ENCODE measurements around the gene STK33.

The STK33 gene

GRCh38 chr11:8601376-8602133, 7.5 kb upstream of the STK33 start:
- no peak for DNase-seq

GRCh38 chr11:8598506-8598905, 4.5 kb upstream of the STK33 start:
- DNase-seq, result no peak

GRCh38 chr11:8597182-8597581, 3.2 kb upstream of the STK33 start:
- DNase-seq, result peak in 1 of 2 experiments; percentile 30

GRCh38 chr11:8596504-8597046, 2.5 kb upstream of the STK33 start:
- DNase-seq, result no peak

- no peak for DNase-seq
These were observed 573 bp downstream of the STK33 start for GRCh38 chr11:8593455-8593854.

- no peak for DNase-seq
These were observed 6.1 kb downstream of the STK33 start for GRCh38 chr11:8587915-8588314.

- no peak for DNase-seq
These were observed 7.2 kb downstream of the STK33 start for GRCh38 chr11:8586805-8587204.

GRCh38 chr11:8586184-8586583, 7.8 kb downstream of the STK33 start:
- no peak for DNase-seq

- peak in 1 of 2 experiments; percentile 14 for DNase-seq
These were observed 9.5 kb downstream of the STK33 start for GRCh38 chr11:8584511-8584910.

GRCh38 chr11:8584082-8584481, 9.9 kb downstream of the STK33 start:
- DNase-seq, result no peak

- no peak for DNase-seq
These were observed 12.7 kb downstream of the STK33 start for GRCh38 chr11:8581300-8581699.

GRCh38 chr11:8577791-8578581, 16.0 kb downstream of the STK33 start:
- no peak for DNase-seq

GRCh38 chr11:8574798-8575197, 19.2 kb downstream of the STK33 start:
- DNase-seq, result no peak

- DNase-seq, result no peak
These were observed 20.3 kb downstream of the STK33 start for GRCh38 chr11:8573777-8574176.

GRCh38 chr11:8567602-8568198, 26.3 kb downstream of the STK33 start:
- no peak for DNase-seq

GRCh38 chr11:8566613-8567210, 27.3 kb downstream of the STK33 start:
- DNase-seq, result peak; percentile 25 to 53

GRCh38 chr11:8564526-8564925, 29.5 kb downstream of the STK33 start:
- no peak for DNase-seq

GRCh38 chr11:8561461-8561860, 32.6 kb downstream of the STK33 start:
- DNase-seq, result no peak

- no peak for DNase-seq
These were observed 35.6 kb downstream of the STK33 start for GRCh38 chr11:8558436-8558835.

GRCh38 chr11:8545698-8546366, 48.2 kb downstream of the STK33 start:
- peak in 1 of 2 experiments; percentile 22 for DNase-seq

GRCh38 chr11:8544807-8545206, 49.2 kb downstream of the STK33 start:
- no peak for DNase-seq

- DNase-seq, result no peak
These were observed 50.8 kb downstream of the STK33 start for GRCh38 chr11:8543278-8543677.

- no peak for DNase-seq
These were observed 52.6 kb downstream of the STK33 start for GRCh38 chr11:8541448-8541847.
